Measurements from ENCODE around the gene SLC52A3. TPM values are rescaled to one million over a fixed set of nuclear protein-coding genes. Genes with fewer than 3 reads are reported as not detected.

The SLC52A3 gene
- total RNA-seq, 4 donors from 2014 or later: 0.15 to 8.5 (median 2.2) TPM

DNA sequence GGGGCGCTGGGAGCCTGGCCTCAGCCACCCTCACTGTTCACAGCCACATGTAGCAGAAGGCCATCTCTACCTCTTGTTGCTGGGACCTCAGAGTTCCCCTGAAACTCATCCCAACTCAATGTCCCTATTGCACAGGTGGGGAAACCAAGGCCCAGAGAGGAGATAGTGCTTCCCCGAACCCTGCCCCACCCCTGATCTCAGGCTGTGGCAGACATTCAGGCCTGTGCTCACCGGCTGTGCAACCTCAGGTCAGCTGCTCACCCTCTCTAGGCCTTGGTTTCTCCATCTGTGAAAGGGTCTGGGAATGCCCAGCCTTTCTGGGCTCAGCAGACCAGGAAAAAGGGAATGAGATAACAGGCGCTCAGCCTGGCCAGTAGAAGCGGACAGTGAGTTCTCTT is 6.4 kb upstream of the SLC52A3 start:
- H3K27me3 ChIP-seq: peaks cover 9% of the 10 kb centered on the region
- no peaks in the 10 kb centered on the region for H3K36me3 ChIP-seq
- no peak overlapping the region for H3K27ac ChIP-seq
- DNase-seq (ENCODE audit: low spot score in 2 of 2): no peak
- TF ChIP-seq POLR2A (IDR thresholded peaks at IDR 0.05): no peak
- TF ChIP-seq POLR2AphosphoS5 (IDR thresholded peaks at IDR 0.05): no peak
- no peak for TF ChIP-seq EP300 (IDR thresholded peaks at IDR 0.05)
- TF ChIP-seq, protein P1, sequence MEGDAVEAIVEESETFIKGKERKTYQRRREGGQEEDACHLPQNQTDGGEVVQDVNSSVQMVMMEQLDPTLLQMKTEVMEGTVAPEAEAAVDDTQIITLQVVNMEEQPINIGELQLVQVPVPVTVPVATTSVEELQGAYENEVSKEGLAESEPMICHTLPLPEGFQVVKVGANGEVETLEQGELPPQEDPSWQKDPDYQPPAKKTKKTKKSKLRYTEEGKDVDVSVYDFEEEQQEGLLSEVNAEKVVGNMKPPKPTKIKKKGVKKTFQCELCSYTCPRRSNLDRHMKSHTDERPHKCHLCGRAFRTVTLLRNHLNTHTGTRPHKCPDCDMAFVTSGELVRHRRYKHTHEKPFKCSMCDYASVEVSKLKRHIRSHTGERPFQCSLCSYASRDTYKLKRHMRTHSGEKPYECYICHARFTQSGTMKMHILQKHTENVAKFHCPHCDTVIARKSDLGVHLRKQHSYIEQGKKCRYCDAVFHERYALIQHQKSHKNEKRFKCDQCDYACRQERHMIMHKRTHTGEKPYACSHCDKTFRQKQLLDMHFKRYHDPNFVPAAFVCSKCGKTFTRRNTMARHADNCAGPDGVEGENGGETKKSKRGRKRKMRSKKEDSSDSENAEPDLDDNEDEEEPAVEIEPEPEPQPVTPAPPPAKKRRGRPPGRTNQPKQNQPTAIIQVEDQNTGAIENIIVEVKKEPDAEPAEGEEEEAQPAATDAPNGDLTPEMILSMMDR (IDR thresholded peaks at IDR 0.05): no peak
- no peaks in the 10 kb centered on the region for H3K9me3 ChIP-seq
- H3K4me3 ChIP-seq: no peak overlapping the region
- H3K4me1 ChIP-seq: no peaks in the 10 kb centered on the region
- WGBS: 82% methylated on average over 5 of the region's 5 CpGs

DNA sequence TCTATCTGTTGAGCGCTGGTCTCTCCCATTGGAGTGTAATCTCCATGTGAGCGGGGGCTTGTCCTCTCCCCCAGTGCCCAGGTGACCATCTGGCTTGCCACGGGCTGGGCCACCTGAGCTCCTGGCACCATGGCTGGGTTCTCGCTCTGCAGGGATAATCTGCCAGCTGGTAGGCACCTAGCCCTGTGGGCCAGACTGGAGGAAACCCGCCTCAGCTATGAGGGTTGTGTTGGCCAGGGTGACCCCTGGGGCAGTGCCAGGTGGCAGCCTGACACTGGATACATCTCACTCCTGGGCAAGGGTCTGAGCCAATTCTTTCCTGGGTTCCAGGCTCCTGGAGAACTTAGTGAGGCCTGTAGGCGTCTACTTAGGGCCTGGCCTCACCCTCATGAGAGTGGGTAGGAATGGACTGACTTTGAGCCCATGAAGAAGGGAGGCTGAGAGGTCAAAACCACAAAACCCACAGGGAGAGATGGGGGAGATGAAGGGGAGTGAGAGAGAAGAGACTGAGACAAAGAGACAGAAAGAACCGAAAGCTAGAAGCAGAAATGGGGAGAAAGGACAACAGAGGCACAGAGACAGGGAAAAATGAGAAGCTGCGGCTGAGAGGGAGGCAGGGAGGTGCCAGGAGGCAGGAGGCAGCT is 5.8 kb upstream of the SLC52A3 start:
- H3K27ac ChIP-seq: no peak overlapping the region
- H3K9me3 ChIP-seq: no peaks in the 10 kb centered on the region
- H3K4me1 ChIP-seq: no peaks in the 10 kb centered on the region
- TF ChIP-seq POLR2A (IDR thresholded peaks at IDR 0.05) (no peak), POLR2AphosphoS5 (IDR thresholded peaks at IDR 0.05) (no peak), EP300 (IDR thresholded peaks at IDR 0.05) (no peak)
- TF ChIP-seq, protein P1 (IDR thresholded peaks at IDR 0.05): no peak
- WGBS: 88% methylated on average over 7 of the region's 8 CpGs
- H3K4me3 ChIP-seq: no peak overlapping the region
- no peak for DNase-seq (ENCODE audit: low spot score in 2 of 2)
- no peaks in the 10 kb centered on the region for H3K36me3 ChIP-seq
- peaks cover 9% of the 10 kb centered on the region for H3K27me3 ChIP-seq

DNA sequence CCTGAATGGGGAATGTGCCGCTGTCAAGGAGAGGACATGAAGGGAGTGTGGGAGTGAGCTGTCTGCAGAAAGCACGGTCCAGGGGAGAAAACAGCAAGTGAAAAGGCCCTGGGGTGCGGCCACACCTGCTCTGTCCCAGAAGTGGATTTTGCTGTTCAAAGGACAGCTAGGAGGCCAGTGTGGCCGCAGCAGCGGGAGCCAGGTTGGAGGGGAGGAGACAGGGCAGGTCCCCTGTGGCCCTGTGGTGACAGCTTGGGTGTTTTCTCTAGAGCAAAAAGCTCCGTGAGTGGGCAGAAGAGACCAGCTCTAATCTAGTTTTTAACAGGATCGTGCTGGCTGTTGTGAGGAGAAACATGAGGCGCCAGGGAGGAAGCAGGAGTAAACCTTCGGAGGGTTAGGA is 4.5 kb upstream of the SLC52A3 start:
- H3K27ac ChIP-seq: no peak overlapping the region
- WGBS: 74% methylated on average over 8 of the region's 9 CpGs
- no peak overlapping the region for H3K4me3 ChIP-seq
- H3K27me3 ChIP-seq: peaks cover 9% of the 10 kb centered on the region
- H3K9me3 ChIP-seq: no peaks in the 10 kb centered on the region
- no peak for DNase-seq (ENCODE audit: low spot score in 2 of 2)
- H3K4me1 ChIP-seq: no peaks in the 10 kb centered on the region
- TF ChIP-seq EP300 (IDR thresholded peaks at IDR 0.05) (no peak), POLR2AphosphoS5 (IDR thresholded peaks at IDR 0.05) (no peak), POLR2A (IDR thresholded peaks at IDR 0.05) (no peak)
- TF ChIP-seq, protein P1 (IDR thresholded peaks at IDR 0.05): no peak
- no peaks in the 10 kb centered on the region for H3K36me3 ChIP-seq

DNA sequence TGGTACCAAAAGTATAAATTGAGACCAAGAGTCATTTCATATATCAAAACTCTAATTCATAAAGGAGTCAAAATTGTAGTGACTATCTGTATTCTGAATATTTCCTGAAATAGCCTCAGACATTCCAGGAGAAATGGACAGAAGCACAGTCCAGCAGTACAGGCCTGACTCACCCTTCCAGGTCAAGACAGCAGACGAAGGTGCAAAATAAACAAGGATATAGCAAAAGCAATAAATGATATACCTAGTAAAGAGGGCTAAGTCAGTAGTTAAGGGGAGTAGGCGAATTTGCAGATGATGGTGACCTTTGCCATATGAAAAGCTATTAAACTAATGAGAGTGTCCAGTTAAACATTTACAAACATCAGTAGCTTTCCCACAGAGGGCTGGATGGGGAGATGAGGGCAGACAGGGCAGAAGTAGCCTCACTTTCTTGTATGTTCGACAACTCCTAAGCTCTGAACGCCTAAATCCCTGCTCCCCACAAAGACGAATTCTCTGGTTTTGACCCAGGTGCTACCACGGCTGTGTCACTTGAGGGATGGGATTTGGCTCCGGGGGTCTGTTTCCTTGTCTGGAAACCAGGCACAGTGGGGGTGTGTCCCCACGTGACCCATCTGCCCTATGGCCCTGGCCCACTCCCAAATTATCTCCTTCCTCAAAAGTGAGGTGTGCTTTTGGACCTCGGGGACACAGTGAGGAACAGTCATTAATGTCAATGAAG is 3.6 kb upstream of the SLC52A3 start:
- 65% methylated on average over 9 of the region's 9 CpGs for WGBS
- TF ChIP-seq POLR2AphosphoS5 (IDR thresholded peaks at IDR 0.05): no peak
- TF ChIP-seq, protein P1 (IDR thresholded peaks at IDR 0.05): no peak
- no peak for TF ChIP-seq EP300 (IDR thresholded peaks at IDR 0.05)
- no peak for TF ChIP-seq POLR2A (IDR thresholded peaks at IDR 0.05)
- no peak overlapping the region for H3K27ac ChIP-seq

DNA sequence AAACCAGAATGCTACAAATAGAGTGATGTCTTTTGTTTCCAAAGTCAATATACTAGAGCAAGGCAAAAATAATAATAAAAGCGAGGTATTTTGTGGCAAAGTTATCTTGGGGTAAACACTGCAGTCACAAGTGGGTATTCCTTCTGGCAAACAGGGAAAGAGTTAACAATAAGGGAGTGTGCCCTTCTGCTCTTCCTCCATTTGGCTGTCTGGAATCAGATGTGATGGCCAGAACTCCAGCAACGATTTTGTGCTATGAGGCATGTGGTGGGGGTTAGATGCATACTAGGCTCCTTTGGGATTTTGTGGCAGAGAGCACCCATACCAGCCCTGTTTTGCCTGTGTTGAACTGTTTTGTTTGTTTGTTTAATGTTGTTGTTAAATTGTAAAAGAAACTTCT is 2.4 kb upstream of the SLC52A3 start:
- Histone ChIP-seq H3K4me1 (no peaks in the 10 kb centered on the region), H3K9me3 (no peaks in the 10 kb centered on the region), H3K27me3 (peaks cover 7% of the 10 kb centered on the region), H3K36me3 (no peaks in the 10 kb centered on the region), H3K27ac (no peak overlapping the region), H3K4me3 (no peak overlapping the region)
- WGBS: 100% methylated on average over 2 of the region's 2 CpGs
- no peak for DNase-seq (ENCODE audit: low spot score in 2 of 2)
- TF ChIP-seq POLR2A (IDR thresholded peaks at IDR 0.05) (no peak), EP300 (IDR thresholded peaks at IDR 0.05) (no peak), POLR2AphosphoS5 (IDR thresholded peaks at IDR 0.05) (no peak)
- TF ChIP-seq, protein P1 (IDR thresholded peaks at IDR 0.05): no peak

More for the DNA sequence above, 3.6 kb upstream of the SLC52A3 start:
- DNase-seq (ENCODE audit: low spot score in 2 of 2): no peak
- no peaks in the 10 kb centered on the region for H3K9me3 ChIP-seq
- H3K4me3 ChIP-seq: no peak overlapping the region
- no peaks in the 10 kb centered on the region for H3K36me3 ChIP-seq
- peaks cover 9% of the 10 kb centered on the region for H3K27me3 ChIP-seq
- no peaks in the 10 kb centered on the region for H3K4me1 ChIP-seq
